Stimulated activated CD4-positive, alpha-beta T cell treated with anti-CD3 and anti-CD28 coated beads, Interleukin-4, amount 100 ng/mL, for 4 hours (primary cell): ENCODE results near the gene KCNMB1.
"Not testable (repeated sequence)": the region's sequence is repeated elsewhere in the genome, so short reads cannot be mapped to it uniquely, and the experiment has no call there.

Source experiments
- DNase-seq, 2 experiments: peaks; one replicate each; pipeline ENCODE4 v3.0.0-alpha.2; 2020

Gene KCNMB1

DNA sequence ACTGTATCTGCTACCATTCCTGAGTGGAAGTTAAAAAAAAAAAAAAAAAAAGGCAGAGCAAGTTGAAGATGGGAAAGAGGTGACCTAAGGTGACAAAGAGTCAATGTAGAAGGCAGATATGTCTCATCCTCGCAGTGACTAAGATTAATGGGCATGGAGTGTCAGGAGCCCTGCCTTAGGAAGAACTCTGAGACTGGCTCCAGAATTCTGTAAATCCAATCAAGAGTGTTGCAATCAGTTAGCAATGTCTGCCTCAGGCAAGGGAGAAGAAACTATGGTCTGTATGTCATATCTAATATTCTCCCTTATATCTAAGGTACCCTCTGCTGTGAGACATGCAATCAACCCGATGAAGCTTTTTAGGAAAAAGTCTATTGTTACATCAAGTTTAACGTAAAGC lies 24.7 kb upstream of the KCNMB1 start:
- DNase-seq = no peak

DNA sequence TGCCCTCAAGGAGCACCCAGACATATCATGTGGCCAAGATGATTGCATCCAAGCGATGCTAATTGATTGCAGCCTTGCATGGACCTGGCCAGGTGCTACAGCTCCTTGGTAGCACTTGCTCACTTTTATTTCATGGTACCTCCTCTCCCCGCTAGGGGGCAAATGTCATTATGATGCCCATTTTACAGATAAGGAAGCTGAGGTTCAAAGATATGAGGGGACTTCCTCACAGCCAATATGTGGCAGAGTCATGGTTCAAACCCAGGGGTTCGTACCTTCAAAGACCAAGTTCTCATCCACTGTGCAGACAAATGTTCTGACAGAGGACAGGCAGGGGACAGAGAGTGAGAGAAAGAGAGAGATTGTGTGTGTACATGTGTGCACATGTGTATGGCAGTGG lies 21.9 kb upstream of the KCNMB1 start:
- DNase-seq = no peak

DNA sequence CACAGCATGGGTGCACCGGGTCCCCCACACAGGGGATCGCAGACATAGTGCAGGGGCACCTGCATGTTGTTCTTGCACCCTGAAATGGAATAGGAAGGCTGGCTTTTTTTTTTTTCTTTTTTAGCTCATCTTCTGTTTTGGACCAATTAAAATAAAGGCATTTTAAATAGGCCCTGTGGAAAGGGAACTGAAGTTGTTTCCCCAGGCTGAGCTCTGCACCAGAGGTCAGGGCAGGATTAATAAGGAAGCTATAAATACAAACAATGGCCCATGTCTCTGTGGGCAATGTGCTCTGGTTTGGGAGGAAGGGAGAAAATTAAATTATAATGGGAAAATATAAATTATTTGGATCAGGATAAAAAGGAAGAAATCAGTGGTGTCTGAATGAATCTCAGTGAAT lies 21.2 kb upstream of the KCNMB1 start:
- DNase-seq = no peak

- DNase-seq = no peak
These were observed 19.9 kb upstream of the KCNMB1 start for GRCh38 chr5:170408877-170409660.

DNA sequence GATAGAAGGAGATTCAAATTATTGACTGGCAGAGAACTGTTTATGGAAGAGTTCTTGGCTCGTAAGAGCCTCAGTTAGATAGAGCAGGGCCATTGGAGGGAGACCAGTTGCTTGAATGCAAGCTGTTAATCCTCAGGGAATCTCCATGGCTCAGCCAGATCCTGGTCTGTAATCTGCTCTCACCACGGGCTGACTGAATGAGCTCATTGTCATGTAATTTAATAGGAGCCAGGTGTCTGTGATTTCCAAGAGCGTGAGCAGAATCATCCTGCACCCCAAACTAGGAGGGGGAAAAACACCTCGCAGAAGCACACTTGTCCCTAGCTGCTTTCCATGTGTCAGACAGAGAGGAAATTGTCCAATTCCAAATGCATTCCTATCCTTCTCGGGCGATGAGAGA lies 19.1 kb upstream of the KCNMB1 start:
- DNase-seq = no peak

DNA sequence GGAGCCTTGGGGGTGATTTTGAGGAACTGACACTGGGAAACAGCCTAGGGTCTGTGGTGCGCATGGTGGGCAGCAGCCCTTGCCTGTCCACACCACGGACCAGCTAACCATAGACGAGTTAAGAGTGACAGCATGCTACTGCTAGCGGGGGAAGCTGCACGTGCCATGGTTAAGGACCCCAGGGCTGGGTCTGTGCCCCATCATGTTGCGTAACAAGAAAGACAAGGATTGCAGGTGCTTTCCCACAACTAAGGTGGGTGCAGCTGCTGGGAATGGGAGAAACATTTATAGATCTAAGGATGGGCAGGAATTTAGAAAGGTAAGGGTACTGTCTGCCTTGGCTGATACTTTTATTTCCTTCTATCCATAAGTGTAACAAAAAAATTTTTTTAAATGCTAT lies 17.9 kb upstream of the KCNMB1 start:
- DNase-seq = no peak

GRCh38 chr5:170405817-170406216 lies 16.6 kb upstream of the KCNMB1 start:
- DNase-seq = no peak

GRCh38 chr5:170404398-170404797 lies 15.2 kb upstream of the KCNMB1 start:
- DNase-seq = no peak

DNA sequence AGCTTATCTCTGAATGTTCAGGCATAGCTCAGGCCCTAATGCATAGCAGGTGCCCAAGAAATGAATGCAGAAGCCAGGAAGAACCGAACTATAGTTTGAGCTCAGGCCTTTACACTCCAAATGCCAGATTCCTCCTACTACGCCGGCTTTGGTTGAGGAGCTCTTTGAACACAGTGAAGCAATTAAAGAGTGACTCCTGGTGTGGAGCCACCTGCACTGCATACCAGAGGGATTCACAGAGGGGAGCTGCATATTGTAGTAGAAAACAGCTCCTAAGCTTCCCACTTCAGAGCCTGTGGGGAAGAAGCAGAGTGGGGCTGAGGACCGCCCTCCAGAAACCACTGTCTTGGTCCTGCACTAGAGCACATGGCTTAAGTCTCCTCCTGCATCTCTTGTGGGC lies 14.5 kb upstream of the KCNMB1 start:
- no peak for DNase-seq

DNA sequence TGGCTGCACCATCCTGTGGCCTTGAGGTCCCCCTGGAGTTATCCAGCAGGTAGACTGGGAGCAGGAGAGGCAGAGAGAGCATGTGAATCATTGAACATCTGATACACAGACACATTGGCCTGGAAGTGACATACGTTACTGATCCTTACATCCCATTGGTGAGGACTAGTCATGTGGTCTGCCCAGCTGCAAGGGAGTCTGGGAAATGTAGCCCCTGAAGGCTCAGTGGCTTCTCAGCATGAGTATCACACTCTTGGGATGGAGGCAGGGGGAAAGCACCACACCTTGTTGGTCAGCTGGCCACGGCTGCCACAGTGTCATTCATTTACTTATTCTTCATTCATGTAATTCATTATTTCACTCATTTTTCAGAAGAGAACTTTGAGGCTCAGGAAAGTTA lies 13.3 kb upstream of the KCNMB1 start:
- DNase-seq = no peak

GRCh38 chr5:170397059-170397458 lies 7.9 kb upstream of the KCNMB1 start:
- no peak for DNase-seq

GRCh38 chr5:170393958-170394357 lies 4.8 kb upstream of the KCNMB1 start:
- DNase-seq = no peak

DNA sequence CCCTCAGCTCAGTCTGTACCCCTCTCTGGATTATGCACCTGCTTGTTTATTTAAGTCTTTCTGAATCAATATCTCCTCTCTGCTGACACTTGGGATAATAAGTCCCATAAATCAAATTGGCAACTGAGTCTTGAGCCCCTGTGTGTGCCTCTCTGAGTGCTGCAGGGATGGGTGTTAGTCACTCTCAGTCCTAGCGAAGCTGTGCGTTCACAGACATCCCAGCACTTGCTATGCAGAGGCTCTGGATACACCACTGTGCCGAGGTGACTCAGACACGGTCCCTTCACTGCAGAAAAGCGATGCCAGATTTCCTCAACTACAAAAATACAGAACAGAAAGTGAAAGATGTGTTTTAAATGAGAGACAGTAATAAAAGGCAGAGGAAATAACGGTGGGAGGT lies 4.1 kb upstream of the KCNMB1 start:
- peak; percentile 30 to 63 for DNase-seq

DNA sequence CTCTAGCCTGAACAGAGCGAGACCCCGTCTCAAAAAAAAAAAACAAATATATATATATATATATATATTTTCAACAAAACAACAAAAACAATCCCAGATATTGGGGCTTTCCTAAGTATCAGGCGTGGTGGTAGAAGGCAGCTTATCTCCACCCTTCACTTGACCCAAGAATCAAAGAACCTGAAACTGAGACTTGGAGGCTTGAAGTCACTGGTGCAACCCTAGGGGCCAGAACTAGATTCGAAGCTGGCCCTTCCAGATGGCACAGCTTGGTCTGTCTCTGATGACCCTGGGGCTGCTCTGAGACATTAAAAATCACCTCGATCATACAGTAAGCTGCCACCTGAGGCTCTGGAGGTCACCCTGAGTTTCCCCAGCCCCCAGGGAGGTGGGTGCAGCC lies 1.3 kb upstream of the KCNMB1 start:
- DNase-seq = no peak

DNA sequence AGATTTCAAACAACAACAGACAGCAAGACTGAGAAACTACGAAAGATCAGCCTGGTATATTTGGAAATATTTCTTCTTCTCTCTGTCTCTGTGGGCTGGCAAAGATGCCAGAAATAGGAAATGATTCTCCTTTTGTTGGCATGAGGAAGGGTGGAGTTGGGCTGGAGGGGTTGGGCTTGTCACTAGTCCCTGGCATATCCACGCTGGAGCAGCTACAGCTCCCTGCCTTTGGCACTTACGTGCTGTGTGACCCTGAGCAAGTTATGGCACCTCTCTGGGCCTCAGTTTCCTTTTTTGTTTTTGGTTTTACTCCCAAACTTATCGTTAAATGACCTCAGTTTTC lies 354 bp upstream of the KCNMB1 start:
- no peak for DNase-seq

GRCh38 chr5:170387775-170388639 lies 1.2 kb downstream of the KCNMB1 start:
- DNase-seq = no peak

- no peak for DNase-seq
These were observed 2.3 kb downstream of the KCNMB1 start for GRCh38 chr5:170386743-170387395.

GRCh38 chr5:170383227-170383626 lies 5.9 kb downstream of the KCNMB1 start:
- DNase-seq = no peak

DNA sequence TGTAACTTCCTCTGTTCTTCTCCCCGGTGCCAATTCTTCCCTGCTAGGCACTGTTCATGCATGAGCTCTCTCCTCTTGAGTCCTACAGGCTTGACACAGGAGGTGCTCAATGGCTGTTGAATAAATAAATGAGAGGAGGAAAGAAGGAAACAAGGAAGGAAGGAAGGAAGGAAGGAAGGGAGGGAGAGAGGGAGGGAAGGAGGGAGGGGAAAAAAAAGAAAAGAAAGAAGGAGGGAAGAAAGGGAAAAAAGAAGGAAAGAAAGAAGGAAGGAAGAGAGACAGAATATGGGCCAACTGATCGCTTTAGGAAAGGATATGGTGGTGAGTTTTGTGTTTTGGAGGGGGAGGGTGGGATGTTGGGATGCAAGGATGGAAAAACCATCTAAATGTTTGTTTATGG lies 6.4 kb downstream of the KCNMB1 start:
- DNase-seq = no peak

DNA sequence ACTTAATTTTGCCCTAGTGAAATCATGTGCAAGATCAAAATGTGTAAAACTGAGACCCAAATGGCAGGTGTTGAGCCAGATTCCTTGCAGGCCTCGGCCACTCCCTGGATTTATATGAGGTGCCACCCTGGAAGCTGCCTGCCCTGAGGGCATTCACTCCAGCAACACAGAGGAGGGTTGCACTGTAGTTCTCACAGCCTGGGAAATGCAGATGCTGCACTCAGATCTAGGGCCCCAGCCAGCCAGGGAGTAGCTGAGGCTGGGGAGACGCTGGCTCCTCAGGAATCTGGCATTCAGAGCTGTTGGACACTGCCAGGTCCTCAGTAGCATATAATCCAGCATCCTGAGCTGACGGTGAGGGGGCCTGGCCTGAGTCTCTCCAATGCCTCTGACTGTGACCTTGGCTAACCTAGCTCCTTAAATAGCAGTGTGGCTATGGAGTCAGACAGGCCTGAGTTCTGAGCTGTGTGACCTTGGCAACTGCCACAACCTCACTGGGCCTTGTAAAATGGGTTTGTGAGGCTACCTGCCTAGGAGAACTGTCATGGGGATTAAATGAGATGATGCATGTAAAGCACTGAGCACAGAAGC lies 8.7 kb downstream of the KCNMB1 start:
- DNase-seq = no peak

- no peak for DNase-seq
These were observed 10.4 kb downstream of the KCNMB1 start for GRCh38 chr5:170378740-170379139.

GRCh38 chr5:170377027-170377426 lies 12.1 kb downstream of the KCNMB1 start:
- no peak for DNase-seq

DNA sequence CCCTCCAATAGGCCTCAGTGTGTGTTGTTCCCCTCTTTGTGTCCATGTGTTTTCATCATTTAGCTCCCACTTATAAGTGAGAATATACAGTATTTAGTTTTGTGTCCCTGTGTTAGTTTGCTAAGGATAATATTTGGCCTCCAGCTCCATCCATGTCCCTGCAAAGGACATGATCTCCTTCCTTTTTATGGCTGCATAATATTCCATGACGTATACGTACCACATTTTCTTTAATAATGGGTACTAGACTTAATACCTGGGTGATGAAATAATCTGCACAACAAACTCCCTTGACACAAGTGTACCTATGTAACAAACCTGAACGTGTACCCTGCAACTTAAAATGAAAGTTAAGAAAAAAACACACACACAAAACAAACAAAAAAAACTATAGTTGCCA lies 12.6 kb downstream of the KCNMB1 start:
- DNase-seq = not testable (repeated sequence)

- DNase-seq = no peak
These were observed 13.9 kb downstream of the KCNMB1 start for GRCh38 chr5:170375283-170375682.
